Measurements from ENCODE around the gene WDR37.

DNA sequence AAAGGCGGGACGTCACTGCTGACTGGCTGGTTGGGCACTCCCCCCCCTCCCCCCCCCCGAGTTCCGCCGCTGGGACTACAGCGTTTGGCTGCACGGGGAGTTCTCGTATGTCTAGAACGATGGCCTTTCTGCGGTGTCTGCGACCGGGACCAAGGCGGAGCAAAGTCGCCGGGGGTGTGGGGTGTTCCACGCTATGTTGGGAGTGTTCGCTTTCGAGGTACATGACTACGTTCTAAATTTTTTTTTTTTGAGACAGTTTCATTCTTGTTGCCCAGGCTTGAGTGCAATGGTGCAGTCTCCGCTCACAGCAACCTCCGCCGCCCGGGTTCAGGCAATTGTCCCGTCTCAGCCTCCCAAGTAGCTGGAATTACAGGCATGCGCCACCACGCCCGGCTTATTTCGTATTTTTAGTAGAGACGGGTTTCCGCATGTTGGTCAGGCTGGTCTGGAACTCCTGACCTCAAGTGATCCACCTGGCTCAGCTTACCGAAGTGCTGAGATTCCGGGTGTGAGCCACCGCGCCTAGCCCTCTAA, 6.7 kb upstream of the WDR37 start:
- TF ChIP-seq, protein P1, sequence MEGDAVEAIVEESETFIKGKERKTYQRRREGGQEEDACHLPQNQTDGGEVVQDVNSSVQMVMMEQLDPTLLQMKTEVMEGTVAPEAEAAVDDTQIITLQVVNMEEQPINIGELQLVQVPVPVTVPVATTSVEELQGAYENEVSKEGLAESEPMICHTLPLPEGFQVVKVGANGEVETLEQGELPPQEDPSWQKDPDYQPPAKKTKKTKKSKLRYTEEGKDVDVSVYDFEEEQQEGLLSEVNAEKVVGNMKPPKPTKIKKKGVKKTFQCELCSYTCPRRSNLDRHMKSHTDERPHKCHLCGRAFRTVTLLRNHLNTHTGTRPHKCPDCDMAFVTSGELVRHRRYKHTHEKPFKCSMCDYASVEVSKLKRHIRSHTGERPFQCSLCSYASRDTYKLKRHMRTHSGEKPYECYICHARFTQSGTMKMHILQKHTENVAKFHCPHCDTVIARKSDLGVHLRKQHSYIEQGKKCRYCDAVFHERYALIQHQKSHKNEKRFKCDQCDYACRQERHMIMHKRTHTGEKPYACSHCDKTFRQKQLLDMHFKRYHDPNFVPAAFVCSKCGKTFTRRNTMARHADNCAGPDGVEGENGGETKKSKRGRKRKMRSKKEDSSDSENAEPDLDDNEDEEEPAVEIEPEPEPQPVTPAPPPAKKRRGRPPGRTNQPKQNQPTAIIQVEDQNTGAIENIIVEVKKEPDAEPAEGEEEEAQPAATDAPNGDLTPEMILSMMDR (IDR thresholded peaks at IDR 0.05): no peak
- TF ChIP-seq POLR2A (IDR thresholded peaks at IDR 0.05): no peak
